WTC11 (cell line): Measurements from ENCODE around the gene FAM110A. TPM values are rescaled to one million over a fixed set of nuclear protein-coding genes. Genes with fewer than 3 reads are reported as not detected.

Experiments used
- ATAC-seq: fragments of 200-7000 bp; cut with Tn5 transposase; 2 replicates; pipeline ENCODE4 v1.10.0; 2021; ENCODE audit warnings: mild to moderate bottlenecking, moderate library complexity
- CTCF ChIA-PET: fragments of 300-600 bp; sonication (Branson Sonifier 250); formaldehyde crosslinking; loops from one replicate; lab custom pipeline; 2021; ENCODE audit warnings: antibody characterized with exemption; lab: Charles Lee
- POLR2A ChIA-PET: fragments of 350-600 bp; sonication (Branson Sonifier 250); formaldehyde crosslinking; loops from one replicate; lab custom pipeline; 2021; ENCODE audit warnings: antibody characterized with exemption; lab: Charles Lee
- DNase-seq: peaks from one replicate; pipeline ENCODE4 v3.0.0; 2021; ENCODE audit warnings: low spot score
- H3K27ac Mint-ChIP-seq: 2 replicates; pipeline ENCODE4 v1.8.0; 2021; ENCODE audit warnings: mixed read lengths
- H3K27me3 Mint-ChIP-seq: 2 replicates; pipeline ENCODE4 v1.8.0; 2021; ENCODE audit warnings: low read depth, mild to moderate bottlenecking, moderate library complexity, mixed read lengths
- H3K36me3 Mint-ChIP-seq: 2 replicates; pipeline ENCODE4 v1.8.0; 2021; ENCODE audit warnings: mixed read lengths
- H3K4me1 Mint-ChIP-seq: 2 replicates; pipeline ENCODE4 v1.8.0; 2022; ENCODE audit warnings: mixed read lengths
- H3K4me3 Mint-ChIP-seq: 2 replicates; pipeline ENCODE4 v1.8.0; 2021; ENCODE audit warnings: mild to moderate bottlenecking, moderate library complexity, mixed read lengths
- H3K9me3 Mint-ChIP-seq: 2 replicates; pipeline ENCODE4 v1.8.0; 2021; ENCODE audit warnings: mixed read lengths
- ATF1 ChIP-seq: sonication (generic); formaldehyde crosslinking; IDR thresholded peaks from 2 replicates; pipeline ENCODE4 v1.8.1; 2023; ENCODE audit warnings: mild to moderate bottlenecking, moderate library complexity, missing genetic modification reagents
- ATF3 ChIP-seq: sonication (generic); formaldehyde crosslinking; conservative IDR thresholded peaks from 2 replicates; pipeline ENCODE4 v1.8.1; 2022; ENCODE audit warnings: mild to moderate bottlenecking, missing genetic modification reagents
- ESRRA ChIP-seq: sonication (generic); formaldehyde crosslinking; IDR thresholded peaks from 2 replicates; pipeline ENCODE4 v1.8.1; 2022; ENCODE audit warnings: mild to moderate bottlenecking, missing genetic modification reagents, borderline replicate concordance
- FOXK1 ChIP-seq: sonication (generic); formaldehyde crosslinking; IDR thresholded peaks from 2 replicates; pipeline ENCODE4 v1.8.0; 2022; ENCODE audit warnings: mild to moderate bottlenecking, moderate library complexity, missing genetic modification reagents
- IRF2 ChIP-seq: sonication (generic); formaldehyde crosslinking; IDR thresholded peaks from 2 replicates; pipeline ENCODE4 v1.8.0; 2022; ENCODE audit warnings: low read depth, missing genetic modification reagents, borderline replicate concordance
- NFE2L1 ChIP-seq: sonication (generic); formaldehyde crosslinking; IDR thresholded peaks from 2 replicates; pipeline ENCODE4 v1.8.1; 2023; ENCODE audit warnings: missing genetic modification reagents
- NR1H2 ChIP-seq: sonication (generic); formaldehyde crosslinking; IDR thresholded peaks from 2 replicates; pipeline ENCODE4 v1.9.0; 2021; ENCODE audit warnings: mild to moderate bottlenecking, moderate library complexity, missing genetic modification reagents
- PRRX2 ChIP-seq: fragments of 250-450 bp; sonication (Bioruptor Pico); IDR thresholded peaks from 2 replicates; pipeline ENCODE4 v1.8.0; 2021; ENCODE audit warnings: mild to moderate bottlenecking
- RELA ChIP-seq: sonication (generic); formaldehyde crosslinking; IDR thresholded peaks from 2 replicates; pipeline ENCODE4 v1.8.1; 2022; ENCODE audit warnings: missing genetic modification reagents, mild to moderate bottlenecking, borderline replicate concordance
- SP1 ChIP-seq: sonication (generic); formaldehyde crosslinking; conservative IDR thresholded peaks from 2 replicates; pipeline ENCODE4 v1.8.1; 2022; ENCODE audit warnings: missing genetic modification reagents
- TP53 ChIP-seq: sonication (generic); formaldehyde crosslinking; IDR thresholded peaks from 2 replicates; pipeline ENCODE4 v1.8.1; 2023; ENCODE audit warnings: mild to moderate bottlenecking, missing genetic modification reagents
- ZNF232 ChIP-seq: sonication (generic); formaldehyde crosslinking; IDR thresholded peaks from 2 replicates; pipeline ENCODE4 v1.8.0; 2022; ENCODE audit warnings: mild to moderate bottlenecking, missing genetic modification reagents
- ZNF416 ChIP-seq: fragments of 250-450 bp; sonication (Bioruptor Pico); IDR thresholded peaks from 2 replicates; pipeline ENCODE4 v1.9.0; 2021; ENCODE audit warnings: mild to moderate bottlenecking, inconsistent platforms
- ZNF532 ChIP-seq: fragments of 250-450 bp; sonication (Bioruptor Pico); IDR thresholded peaks from 2 replicates; pipeline ENCODE4 v1.9.0; 2021; ENCODE audit warnings: mild to moderate bottlenecking, borderline replicate concordance
- total RNA-seq: library from RNA; stranded (reverse); gene quantifications from 3 replicates; pipeline ENCODE4 v1.2.3, GENCODE V29; 2021
- TF ChIP-seq, protein P1 (sequence below): sonication (generic); formaldehyde crosslinking; IDR thresholded peaks from 2 replicates; pipeline ENCODE4 v1.8.1; 2022; ENCODE audit warnings: mild to moderate bottlenecking, missing genetic modification reagents, moderate library complexity, borderline replicate concordance
- TF ChIP-seq, protein P2 (sequence below): sonication (generic); formaldehyde crosslinking; IDR thresholded peaks from 2 replicates; pipeline ENCODE4 v1.8.0; 2022; ENCODE audit warnings: mild to moderate bottlenecking, missing genetic modification reagents
- TF ChIP-seq, protein P3 (sequence below): sonication (generic); formaldehyde crosslinking; IDR thresholded peaks from 2 replicates; pipeline ENCODE4 v1.8.1; 2022; ENCODE audit warnings: mild to moderate bottlenecking, moderate library complexity, missing genetic modification reagents
- TF ChIP-seq, protein P4 (sequence below): fragments of 250-450 bp; sonication (Bioruptor Pico); IDR thresholded peaks from 2 replicates; pipeline ENCODE4 v2.1.2; 2022; ENCODE audit warnings: mild to moderate bottlenecking, moderate library complexity
- TF ChIP-seq, protein P5 (sequence below): fragments of 250-450 bp; sonication (Bioruptor Pico); IDR thresholded peaks from 2 replicates; pipeline ENCODE4 v1.9.0; 2021; ENCODE audit warnings: moderate library complexity, mild to moderate bottlenecking, inconsistent platforms, borderline replicate concordance
- TF ChIP-seq, protein P6 (sequence below): fragments of 250-450 bp; sonication (Bioruptor Pico); conservative IDR thresholded peaks from 2 replicates; pipeline ENCODE4 v1.9.0; 2021; ENCODE audit warnings: mild to moderate bottlenecking

The FAM110A gene
- total RNA-seq, 1 experiment from 2014 or later = 18.8 TPM

DNA sequence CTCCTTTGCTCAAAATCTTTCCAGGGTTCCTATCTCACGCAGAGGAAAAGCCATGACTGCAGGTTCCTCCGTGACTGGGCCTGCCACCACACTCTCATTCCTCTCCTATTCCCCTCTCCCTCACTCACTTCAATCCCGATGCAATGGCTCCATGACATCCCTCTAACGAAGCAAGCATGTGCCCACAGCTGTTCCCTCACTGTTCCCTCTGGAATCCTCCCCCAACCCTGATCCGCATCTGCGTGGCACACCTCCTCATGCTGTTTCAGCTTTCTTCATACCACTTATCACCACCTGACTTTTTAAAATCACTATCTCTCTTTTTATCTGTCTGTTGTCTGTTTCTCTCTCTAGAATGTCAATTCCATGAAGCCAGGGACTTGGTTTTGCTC is 57.1 kb downstream of the FAM110A start (continued):
- TF ChIP-seq, protein P1, sequence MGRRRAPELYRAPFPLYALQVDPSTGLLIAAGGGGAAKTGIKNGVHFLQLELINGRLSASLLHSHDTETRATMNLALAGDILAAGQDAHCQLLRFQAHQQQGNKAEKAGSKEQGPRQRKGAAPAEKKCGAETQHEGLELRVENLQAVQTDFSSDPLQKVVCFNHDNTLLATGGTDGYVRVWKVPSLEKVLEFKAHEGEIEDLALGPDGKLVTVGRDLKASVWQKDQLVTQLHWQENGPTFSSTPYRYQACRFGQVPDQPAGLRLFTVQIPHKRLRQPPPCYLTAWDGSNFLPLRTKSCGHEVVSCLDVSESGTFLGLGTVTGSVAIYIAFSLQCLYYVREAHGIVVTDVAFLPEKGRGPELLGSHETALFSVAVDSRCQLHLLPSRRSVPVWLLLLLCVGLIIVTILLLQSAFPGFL (CRISPR knock-in tag) = no peak
- TF ChIP-seq FOXK1 (no peak), ATF1 (CRISPR knock-in tag) (no peak), NR1H2 (CRISPR knock-in tag) (no peak), ESRRA (CRISPR knock-in tag) (no peak), NFE2L1 (CRISPR knock-in tag) (no peak), ZNF532 (CRISPR knock-in tag) (no peak), RELA (no peak), TP53 (CRISPR knock-in tag) (no peak), IRF2 (CRISPR knock-in tag) (no peak), ZNF416 (CRISPR knock-in tag) (no peak)
- TF ChIP-seq, protein P2, sequence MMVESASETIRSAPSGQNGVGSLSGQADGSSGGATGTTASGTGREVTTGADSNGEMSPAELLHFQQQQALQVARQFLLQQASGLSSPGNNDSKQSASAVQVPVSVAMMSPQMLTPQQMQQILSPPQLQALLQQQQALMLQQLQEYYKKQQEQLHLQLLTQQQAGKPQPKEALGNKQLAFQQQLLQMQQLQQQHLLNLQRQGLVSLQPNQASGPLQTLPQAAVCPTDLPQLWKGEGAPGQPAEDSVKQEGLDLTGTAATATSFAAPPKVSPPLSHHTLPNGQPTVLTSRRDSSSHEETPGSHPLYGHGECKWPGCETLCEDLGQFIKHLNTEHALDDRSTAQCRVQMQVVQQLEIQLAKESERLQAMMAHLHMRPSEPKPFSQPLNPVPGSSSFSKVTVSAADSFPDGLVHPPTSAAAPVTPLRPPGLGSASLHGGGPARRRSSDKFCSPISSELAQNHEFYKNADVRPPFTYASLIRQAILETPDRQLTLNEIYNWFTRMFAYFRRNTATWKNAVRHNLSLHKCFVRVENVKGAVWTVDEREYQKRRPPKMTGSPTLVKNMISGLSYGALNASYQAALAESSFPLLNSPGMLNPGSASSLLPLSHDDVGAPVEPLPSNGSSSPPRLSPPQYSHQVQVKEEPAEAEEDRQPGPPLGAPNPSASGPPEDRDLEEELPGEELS (CRISPR knock-in tag) = no peak
- TF ChIP-seq, protein P3, sequence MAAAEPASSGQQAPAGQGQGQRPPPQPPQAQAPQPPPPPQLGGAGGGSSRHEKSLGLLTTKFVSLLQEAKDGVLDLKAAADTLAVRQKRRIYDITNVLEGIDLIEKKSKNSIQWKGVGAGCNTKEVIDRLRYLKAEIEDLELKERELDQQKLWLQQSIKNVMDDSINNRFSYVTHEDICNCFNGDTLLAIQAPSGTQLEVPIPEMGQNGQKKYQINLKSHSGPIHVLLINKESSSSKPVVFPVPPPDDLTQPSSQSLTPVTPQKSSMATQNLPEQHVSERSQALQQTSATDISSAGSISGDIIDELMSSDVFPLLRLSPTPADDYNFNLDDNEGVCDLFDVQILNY (CRISPR knock-in tag) = no peak
- TF ChIP-seq, protein P4, sequence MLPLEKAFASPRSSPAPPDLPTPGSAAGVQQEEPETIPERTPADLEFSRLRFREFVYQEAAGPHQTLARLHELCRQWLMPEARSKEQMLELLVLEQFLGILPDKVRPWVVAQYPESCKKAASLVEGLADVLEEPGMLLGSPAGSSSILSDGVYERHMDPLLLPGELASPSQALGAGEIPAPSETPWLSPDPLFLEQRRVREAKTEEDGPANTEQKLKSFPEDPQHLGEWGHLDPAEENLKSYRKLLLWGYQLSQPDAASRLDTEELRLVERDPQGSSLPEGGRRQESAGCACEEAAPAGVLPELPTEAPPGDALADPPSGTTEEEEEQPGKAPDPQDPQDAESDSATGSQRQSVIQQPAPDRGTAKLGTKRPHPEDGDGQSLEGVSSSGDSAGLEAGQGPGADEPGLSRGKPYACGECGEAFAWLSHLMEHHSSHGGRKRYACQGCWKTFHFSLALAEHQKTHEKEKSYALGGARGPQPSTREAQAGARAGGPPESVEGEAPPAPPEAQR (CRISPR knock-in tag) = no peak

DNA sequence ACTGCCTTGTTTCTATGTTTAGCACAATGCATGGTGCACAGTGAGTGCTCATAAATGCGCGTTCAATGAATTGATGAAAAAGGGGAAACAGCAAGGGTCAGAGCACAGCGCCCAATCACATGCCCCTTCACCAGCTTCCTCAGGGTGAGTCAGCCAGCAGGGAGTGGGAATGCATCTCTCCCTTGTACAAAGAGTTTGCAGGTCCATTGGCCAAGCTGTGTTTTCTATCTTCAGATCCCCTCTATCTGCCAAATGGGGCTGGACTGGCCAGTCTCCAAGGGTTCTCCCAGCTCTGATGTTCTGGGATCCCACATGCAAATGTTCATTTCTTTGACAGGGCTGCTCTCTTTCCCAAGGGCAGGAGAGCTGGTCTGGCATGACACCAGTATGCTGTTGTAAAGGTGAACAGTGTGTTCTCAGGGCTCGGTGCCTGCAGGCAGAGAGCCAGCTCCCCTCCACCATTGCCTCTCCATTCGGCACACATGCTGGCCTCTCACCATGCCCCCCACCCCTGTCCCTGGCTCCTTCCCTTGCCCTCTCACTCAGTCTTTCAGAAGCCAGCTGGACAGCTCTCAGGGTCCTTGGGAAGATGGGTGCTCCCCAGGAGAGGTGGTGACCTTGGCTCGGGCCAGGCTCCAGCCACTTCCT is 57.7 kb downstream of the FAM110A start:
- DNase-seq (no peak), ATAC-seq (no peak)
- H3K4me3 Mint-ChIP-seq = no peak overlapping the region
- H3K4me1 Mint-ChIP-seq = peaks cover 5% of the 10 kb centered on the region; the same call in 1 of the 2 replicates
- H3K9me3 Mint-ChIP-seq = peaks cover 3% of the 10 kb centered on the region
- CTCF ChIA-PET = interaction anchor here (0.8 kb wide), 1 partner anchor 22 kb away, joined by 3 read pairs; no protein-coding TSS in a partner anchor
- H3K27me3 Mint-ChIP-seq = peaks cover 8% of the 10 kb centered on the region
- POLR2A ChIA-PET = no interaction called here
- no peak overlapping the region for H3K27ac Mint-ChIP-seq
- no peaks in the 10 kb centered on the region for H3K36me3 Mint-ChIP-seq
- TF ChIP-seq PRRX2 (no peak), ZNF232 (CRISPR knock-in tag) (no peak), SP1 (CRISPR knock-in tag) (no peak), FOXK1 (no peak), ATF3 (CRISPR knock-in tag) (no peak)
- TF ChIP-seq, protein P5, sequence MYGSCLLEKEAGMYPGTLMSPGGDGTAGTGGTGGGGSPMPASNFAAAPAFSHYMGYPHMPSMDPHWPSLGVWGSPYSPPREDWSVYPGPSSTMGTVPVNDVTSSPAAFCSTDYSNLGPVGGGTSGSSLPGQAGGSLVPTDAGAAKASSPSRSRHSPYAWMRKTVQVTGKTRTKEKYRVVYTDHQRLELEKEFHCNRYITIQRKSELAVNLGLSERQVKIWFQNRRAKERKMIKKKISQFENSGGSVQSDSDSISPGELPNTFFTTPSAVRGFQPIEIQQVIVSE = no peak
- TF ChIP-seq, protein P6, sequence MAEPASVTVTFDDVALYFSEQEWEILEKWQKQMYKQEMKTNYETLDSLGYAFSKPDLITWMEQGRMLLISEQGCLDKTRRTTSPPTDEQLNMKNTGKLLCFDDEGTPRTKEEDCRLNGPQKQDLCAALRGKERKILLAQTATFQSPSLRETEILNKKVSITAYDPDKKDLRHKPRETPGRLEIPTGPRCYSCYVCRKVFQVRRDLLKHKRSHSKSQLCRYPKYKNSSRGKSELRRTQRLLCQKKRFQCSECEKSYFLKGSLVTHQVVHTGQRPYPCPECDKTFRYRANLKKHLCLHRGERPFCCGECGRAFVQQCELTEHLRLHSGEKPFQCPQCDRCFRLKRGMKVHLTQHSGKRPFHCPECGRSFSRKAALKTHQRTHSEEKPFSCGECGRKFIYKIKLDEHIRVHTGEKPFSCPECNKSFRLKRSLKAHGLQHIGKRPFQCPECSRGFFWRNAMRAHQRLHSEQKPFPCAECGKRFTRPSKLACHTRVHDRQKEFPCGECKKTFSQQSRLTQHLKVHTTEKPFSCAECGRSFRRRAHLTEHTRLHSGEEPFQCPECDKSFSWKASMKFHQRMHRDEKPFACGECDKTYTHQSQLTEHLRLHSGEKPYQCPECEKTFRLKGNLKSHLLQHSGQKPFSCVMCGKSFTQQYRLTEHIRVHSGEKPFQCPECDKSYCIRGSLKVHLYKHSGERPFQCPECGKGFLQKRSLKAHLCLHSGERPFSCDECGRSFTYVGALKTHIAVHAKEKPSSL (CRISPR knock-in tag) = no peak
